NOMO-1 treated with DMSO at 0.1 percent for 48 hours (cell line): Measurements from ENCODE around the gene KRT73.
"Not testable (repeated sequence)": the region's sequence is repeated elsewhere in the genome, so short reads cannot be mapped to it uniquely, and the experiment has no call there.

ENCODE experiments used
- DNase-seq: peaks from one replicate; lab custom pipeline; 2025; ENCODE audit not compliant: unreplicated experiment; lab: John Stamatoyannopoulos, UW

The KRT73 gene

GRCh38 chr12:52602552-52602951 is 15.8 kb downstream of the KRT73 start:
- DNase-seq, result no peak

DNA sequence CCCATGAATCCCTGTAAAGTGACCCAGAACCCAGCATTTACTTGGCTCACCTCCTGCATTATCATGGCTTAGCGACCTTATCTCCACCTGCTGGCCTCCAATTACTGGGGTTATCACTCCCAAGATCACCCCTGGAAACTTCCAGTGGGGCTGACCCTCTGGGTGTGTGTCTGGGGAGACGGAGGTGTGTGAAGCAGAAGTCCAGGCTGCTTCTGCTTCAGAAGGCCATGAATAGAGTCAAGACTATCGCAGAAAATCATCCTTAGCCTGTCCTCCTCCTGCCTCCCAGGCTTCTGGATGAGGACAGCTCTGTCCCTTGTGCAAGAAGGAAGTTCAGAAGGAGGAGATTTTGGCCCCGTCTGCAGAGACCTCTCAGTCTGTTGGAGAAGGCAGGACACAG is 16.7 kb downstream of the KRT73 start:
- DNase-seq, result no peak

- no peak for DNase-seq
Observed at GRCh38 chr12:52600941-52601481, 17.3 kb downstream of the KRT73 start, which contains the start of gene KRT72. Gene KRT72, minus strand, starts transcription at chr12:52601463. Its CDS starts 11 bp downstream, at chr12:52601452.

GRCh38 chr12:52600475-52600874 is 17.9 kb downstream of the KRT73 start:
- DNase-seq, result no peak

DNA sequence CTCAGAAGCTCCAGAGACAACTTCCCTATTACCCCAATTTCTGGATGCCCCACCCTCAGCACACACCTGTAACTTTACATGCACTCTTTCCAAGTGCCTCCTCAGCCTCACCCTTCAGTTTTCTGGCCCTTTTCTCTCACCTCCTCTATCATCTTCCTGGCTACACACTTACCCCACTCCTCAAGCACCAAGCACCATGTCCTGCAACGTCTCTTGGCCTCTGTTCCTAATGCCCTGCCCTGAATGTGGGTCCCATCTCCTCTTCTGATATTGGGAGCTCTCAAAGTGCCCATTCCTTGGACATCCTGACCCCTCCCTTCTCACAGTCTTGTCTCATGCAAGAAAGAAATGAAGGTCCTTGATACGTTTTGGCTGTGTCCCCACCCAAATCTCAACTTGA is 18.3 kb downstream of the KRT73 start:
- DNase-seq, result no peak

- DNase-seq, result no peak
Observed at GRCh38 chr12:52598966-52599365, 19.4 kb downstream of the KRT73 start.

GRCh38 chr12:52594237-52594636 is 24.1 kb downstream of the KRT73 start:
- DNase-seq, result not testable (repeated sequence)

DNA sequence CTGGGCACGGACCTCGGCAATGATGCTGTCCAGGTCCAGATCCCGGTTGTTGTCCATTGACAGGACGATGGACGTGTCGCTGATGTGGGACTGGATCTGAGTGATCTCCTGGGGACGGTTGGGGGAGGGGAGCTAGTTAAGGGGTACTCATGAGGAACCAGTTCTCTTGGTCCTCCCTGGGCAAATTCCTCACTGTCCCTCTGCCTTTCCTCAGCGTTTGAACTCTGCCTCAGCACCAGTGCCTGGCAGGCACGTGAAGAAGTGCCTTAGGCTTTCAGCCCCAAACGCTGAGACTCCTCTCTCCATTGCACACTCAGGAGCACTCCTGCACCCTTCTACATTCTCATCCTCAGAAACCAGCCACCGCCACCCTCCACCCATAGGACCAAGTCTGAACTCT is 26.8 kb downstream of the KRT73 start:
- DNase-seq, result no peak

DNA sequence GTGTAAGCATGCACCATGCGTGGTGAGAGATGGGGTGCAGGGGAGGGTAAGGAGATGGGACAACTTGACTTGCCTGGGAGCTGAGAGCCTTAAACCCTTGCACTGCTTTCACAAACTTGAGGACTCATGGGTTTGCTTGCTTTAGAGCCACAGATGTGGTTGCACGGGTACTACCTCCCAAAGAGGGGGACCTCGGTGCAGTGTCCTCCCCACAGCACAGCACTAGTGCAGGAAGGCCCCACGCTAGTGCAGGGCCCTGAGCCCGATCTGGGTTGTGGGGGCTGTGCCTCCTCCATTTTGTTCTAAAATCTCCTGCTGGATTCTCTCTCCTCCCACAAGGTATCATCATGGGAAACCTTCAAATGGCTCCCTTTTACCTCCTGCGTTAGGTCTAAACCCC is 28.3 kb downstream of the KRT73 start:
- no peak for DNase-seq

DNA sequence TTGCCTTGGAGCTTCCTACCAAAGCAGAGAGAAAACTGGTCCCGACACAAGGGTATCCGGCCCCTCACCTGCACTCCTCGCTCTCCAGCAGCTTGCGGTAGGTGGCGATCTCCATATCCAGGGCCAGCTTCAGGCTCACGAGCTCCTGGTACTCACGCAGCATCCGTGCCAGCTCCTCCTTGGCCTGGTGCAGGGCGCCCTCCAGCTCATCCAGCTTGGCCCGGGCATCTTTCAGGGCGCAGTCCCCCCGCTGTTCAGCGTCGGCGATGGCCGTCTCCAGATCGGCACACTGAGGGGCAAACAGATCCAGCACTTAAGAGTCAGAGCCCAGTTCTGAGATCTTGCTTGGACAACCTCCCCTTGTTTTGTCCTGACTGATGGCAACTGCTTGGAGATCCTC is 30.8 kb downstream of the KRT73 start:
- DNase-seq, result no peak

- DNase-seq, result no peak
Observed at GRCh38 chr12:52585946-52586345, 32.4 kb downstream of the KRT73 start.

DNA sequence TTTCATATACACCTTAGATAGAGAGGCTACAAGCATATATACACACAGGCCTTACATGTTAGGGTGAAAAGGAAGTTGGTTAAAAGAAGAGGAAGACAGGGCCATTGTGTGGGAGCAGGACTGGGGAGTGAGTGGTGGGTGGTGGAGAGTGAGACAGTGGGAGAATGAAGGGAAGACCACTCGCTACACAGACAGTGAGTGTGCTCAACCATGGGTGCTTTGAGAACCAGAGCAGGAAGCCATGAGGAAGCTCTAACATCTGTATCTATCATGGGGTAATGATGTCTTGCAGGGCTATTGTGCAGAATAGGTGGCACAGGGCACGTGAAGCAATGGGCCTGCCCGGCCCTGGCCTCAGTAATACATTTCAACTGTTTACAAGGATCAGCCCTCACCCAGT is 33.3 kb downstream of the KRT73 start:
- DNase-seq, result no peak

DNA sequence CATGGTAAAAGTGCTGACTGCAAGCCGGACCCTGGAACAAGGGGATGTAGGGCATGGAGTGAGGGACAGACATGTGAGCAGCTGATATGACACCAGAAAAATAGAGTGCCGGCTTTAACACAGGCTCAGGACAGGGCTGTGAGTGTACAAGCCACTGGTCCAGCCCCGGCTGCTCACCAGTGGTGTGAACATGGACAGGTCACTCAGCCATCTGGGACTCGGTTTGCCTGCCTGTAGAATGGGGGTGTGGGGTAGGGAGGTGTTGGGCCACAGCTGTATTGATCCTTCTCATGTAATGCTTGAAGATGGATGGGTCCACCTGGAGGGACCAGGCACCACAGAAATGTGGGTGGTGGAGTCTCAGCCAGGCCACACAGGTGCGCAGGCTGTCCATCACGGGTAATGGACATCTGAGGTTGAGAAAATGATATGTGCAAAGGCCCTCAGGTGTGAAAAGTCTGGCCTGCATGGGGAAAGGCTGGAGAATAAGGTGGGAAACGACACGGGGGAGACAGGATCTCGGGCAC is 34.1 kb downstream of the KRT73 start:
- no peak for DNase-seq

- peak; percentile 17 for DNase-seq
Observed at GRCh38 chr12:52582971-52583456, 35.3 kb downstream of the KRT73 start.

DNA sequence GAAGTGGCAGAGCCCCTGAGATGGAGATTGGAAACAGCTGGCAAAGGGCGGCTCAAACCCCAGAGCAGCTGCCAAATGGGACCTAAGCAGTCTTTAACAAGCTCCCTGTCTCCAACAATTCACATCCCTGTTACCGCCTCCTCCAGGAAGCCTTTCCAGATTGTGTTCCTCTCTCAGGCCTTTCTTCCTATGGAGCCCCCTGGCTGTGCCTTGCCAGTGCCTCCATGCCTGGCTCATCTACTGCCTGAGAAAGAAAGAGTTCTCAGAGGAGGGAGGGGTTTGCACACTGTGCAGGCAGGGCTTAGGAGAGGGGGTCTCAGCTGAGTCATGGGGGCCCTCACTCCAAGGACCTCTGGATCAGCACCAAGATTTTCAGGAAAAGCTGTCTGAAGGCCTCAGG is 35.9 kb downstream of the KRT73 start:
- no peak for DNase-seq

GRCh38 chr12:52581481-52581880 is 36.9 kb downstream of the KRT73 start:
- no peak for DNase-seq

DNA sequence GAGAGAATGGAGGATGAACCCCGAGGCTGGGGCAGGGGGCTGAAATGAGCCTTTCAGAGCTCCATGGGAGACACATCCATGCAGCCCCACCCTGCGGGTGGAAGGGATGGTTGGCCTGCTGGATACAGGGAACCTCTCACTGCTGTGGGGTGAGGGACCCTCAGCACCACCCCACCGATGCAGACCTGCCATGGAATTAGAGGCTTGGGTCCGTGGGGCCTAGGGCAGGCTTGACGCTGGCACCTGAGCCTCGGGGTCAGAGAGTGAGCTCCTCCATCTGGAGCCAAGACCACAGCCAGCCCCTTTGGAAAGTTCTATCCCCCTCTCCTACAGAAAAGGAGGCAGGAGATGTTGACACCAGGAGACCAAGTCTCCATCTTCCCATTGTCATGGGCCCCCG is 37.3 kb downstream of the KRT73 start:
- DNase-seq, result no peak

GRCh38 chr12:52580496-52580895 is 37.9 kb downstream of the KRT73 start:
- no peak for DNase-seq

DNA sequence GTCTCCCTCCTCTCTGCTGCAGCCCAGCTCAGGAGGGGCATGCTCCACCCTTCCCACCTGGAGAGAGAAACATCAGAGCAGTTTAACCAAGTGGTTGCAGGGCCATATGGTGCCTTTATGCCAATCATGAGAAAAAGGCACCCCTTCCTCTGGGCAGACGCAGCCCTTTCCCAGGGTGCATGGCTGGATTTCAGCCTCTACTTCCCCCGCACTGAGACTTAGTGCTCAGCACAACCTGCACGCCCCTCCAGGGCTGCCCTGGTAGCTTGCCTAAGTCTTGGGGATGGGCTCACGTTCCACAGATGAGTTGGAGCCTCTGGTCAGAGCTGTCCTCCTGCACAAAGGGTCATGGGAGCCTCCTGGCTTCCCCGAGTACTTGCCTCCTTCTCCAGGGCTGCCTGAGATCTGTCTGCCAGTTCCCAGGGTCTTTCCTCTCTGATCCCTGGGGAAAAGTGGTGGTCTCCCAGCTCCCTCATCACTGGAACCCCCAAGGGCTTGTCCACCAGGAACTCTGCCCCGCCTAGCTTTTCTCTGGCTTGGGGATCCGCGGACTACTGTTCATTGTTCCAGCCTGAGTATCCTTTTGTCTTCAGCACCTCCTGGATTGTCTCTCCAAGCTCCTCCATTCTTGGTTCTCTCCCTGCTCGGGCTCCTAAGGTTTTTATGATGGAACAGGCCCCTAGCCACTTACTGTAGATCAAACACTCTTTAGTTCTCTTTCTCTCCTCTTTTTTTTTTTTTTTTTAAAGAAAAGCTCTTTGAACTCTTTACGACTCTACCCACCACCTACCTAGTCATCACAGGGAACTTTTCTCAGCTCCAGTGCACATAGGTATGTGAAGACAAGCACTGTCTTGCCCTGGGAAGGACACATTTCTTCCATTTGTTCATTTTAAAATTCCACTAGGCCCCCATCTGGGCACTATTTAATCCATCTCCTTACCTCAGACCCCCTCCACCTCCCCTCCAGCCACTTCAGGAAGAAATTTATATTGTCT is 38.6 kb downstream of the KRT73 start:
- DNase-seq, result no peak

DNA sequence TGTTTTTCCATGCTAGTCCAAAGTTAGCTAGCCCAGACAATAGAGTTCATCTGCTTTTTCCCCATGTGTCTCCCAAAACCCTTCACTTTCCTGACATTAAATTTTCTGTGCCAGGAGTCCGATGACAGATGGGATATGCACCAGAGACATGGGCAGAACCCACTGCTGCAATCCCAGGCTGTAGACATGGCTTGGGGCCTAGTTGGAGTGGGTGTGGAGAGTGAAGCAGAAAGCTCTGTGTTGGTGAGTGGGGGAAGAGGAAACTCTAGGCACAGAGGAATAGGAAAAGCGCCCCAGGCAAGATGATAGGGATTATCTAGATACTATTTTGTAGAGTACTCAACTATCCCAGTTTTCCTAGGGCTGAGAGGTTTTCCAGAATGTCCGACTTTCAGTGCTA is 39.9 kb downstream of the KRT73 start:
- DNase-seq, result no peak

DNA sequence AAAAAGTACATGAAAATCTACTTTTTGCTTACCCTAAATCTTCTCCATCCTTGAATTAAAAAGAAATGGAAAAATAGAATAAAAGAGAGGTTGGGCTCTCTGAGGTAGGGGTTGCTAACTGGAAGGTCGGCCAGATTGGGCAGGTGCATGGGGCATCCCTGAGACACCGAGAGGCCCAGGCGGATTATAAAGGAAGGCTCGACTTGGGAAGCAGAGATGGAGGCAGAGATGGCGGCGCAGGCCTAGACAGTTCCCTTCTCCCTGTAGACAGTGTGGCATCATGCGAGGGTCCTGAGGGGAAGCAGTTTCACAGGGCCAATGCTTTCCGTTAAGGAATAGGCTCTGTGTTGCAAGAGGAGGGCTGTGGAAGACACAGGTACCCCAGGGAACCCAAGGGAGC is 41.0 kb downstream of the KRT73 start:
- DNase-seq, result no peak

DNA sequence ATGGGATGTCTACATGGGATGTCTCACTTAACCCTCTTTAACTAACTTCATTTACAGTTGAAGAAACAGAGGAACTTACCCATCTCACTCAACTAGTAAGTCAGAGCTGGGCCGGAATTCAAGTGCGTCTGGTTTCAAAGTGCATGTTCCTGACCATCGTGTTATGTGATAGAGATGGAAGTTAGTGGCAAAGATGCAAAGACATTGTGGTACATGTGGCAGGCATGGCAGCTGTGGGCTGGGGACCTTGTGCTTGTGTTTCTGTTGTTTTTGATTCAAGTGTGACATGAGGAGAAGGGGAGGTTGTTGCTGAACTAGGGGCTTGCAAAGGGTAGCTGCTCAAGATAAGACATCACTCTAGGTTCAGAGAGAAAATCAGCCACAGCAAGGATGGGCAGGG is 42.4 kb downstream of the KRT73 start:
- no peak for DNase-seq
